CD14-positive monocyte (primary cell): ENCODE measurements around the gene CES3. TPM values are rescaled to one million over a fixed set of nuclear protein-coding genes. Genes with fewer than 3 reads are reported as not detected.

Experiments used
- DNase-seq, 3 donors: peaks; one replicate each; pipeline ENCODE4 v3.0.0-alpha.2; 2011 to 2022
- H2AFZ ChIP-seq: 2 replicates; pipeline ENCODE4 v1.6.0; 2012; ENCODE audit warnings: mild to moderate bottlenecking, low read depth, low read length, inconsistent platforms; ENCODE audit not compliant: insufficient read depth, poor library complexity, severe bottlenecking
- H3K27ac ChIP-seq, 2 donors: 1 replicate in 1 of 2; 2 replicates in 1 of 2; pipeline ENCODE4 v1.5.1; 2012 to 2013; ENCODE audit warnings: low read length in 2 of 2, control low read depth in 1 of 2, inconsistent platforms in 1 of 2, low read depth in 1 of 2, mild to moderate bottlenecking in 1 of 2
- H3K27me3 ChIP-seq, 2 donors: one replicate each; pipeline versions ENCODE4 v1.6.0 to v1.6.1; 2011 to 2013; ENCODE audit warnings: low read length in 2 of 2; ENCODE audit not compliant: control insufficient read depth in 2 of 2, insufficient read depth in 2 of 2
- H3K36me3 ChIP-seq, 2 donors: replicated peaks in 1 of 2; 1 replicate in 1 of 2; 2 replicates in 1 of 2; pipeline versions ENCODE4 v1.5.1 to v1.6.1; 2012 to 2013; ENCODE audit warnings: low read length in 2 of 2, control low read depth in 1 of 2, inconsistent platforms in 1 of 2, mild to moderate bottlenecking in 1 of 2; ENCODE audit not compliant: insufficient read depth in 2 of 2, control insufficient read depth in 1 of 2
- H3K4me1 ChIP-seq, 2 donors: 1 replicate in 1 of 2; 2 replicates in 1 of 2; pipeline versions ENCODE4 v1.5.1 to v1.6.1; 2012 to 2013; ENCODE audit warnings: low read length in 2 of 2, control low read depth in 1 of 2, inconsistent platforms in 1 of 2, mild to moderate bottlenecking in 1 of 2, moderate library complexity in 1 of 2; ENCODE audit not compliant: insufficient read depth in 2 of 2, control insufficient read depth in 1 of 2
- H3K4me2 ChIP-seq: replicated peaks from 2 replicates; pipeline ENCODE3; 2012; ENCODE audit warnings: low read length, moderate library complexity, mild to moderate bottlenecking; ENCODE audit not compliant: poor library complexity, severe bottlenecking; ENCODE audit errors: extremely low read depth
- H3K4me3 ChIP-seq, 3 experiments: fragments of 200-600 bp in 1 of 3; sonication (generic) in 1 of 3; replicated peaks in 1 of 3; 1 replicate in 2 of 3; 2 replicates in 1 of 3; pipeline ENCODE4 v1.5.1; 2011 to 2013; ENCODE audit warnings: low read length in 3 of 3, mild to moderate bottlenecking in 3 of 3, control low read depth in 2 of 3, low read depth in 2 of 3, inconsistent platforms in 1 of 3, moderate library complexity in 1 of 3
- H3K79me2 ChIP-seq: 2 replicates; pipeline ENCODE4 v1.6.0; 2012; ENCODE audit warnings: mild to moderate bottlenecking, control low read depth, inconsistent platforms, low read length, moderate library complexity; ENCODE audit not compliant: insufficient read depth
- H3K9ac ChIP-seq: 2 replicates; pipeline ENCODE4 v1.6.0; 2017; ENCODE audit warnings: low read length, mild to moderate bottlenecking; ENCODE audit not compliant: insufficient read depth, poor library complexity, severe bottlenecking
- H3K9me3 ChIP-seq, 2 donors: replicated peaks in 1 of 2; 1 replicate in 1 of 2; 2 replicates in 1 of 2; pipeline versions ENCODE4 v1.5.1 to v1.6.1; 2012 to 2013; ENCODE audit warnings: low read length in 2 of 2, control low read depth in 1 of 2; ENCODE audit not compliant: control insufficient read depth in 1 of 2, insufficient read depth in 1 of 2
- H4K20me1 ChIP-seq: 2 replicates; pipeline ENCODE4 v1.6.0; 2012; ENCODE audit warnings: mild to moderate bottlenecking, low read length, control low read depth, moderate library complexity; ENCODE audit not compliant: insufficient read depth
- H3K27ac Mint-ChIP-seq, 7 donors: one replicate each; pipeline ENCODE4 v1.8.0; 2020; ENCODE audit warnings: mild to moderate bottlenecking in 7 of 7, mixed read lengths in 7 of 7, moderate library complexity in 6 of 7, inconsistent platforms in 2 of 7
- H3K27me3 Mint-ChIP-seq, 3 donors: one replicate each; pipeline ENCODE4 v1.8.0; 2021 to 2022; ENCODE audit warnings: low read depth in 3 of 3, mild to moderate bottlenecking in 3 of 3, mixed read lengths in 3 of 3, moderate library complexity in 3 of 3, inconsistent platforms in 1 of 3
- H3K36me3 Mint-ChIP-seq, 2 donors: one replicate each; pipeline ENCODE4 v1.8.0; 2020; ENCODE audit warnings: mixed read lengths in 2 of 2, inconsistent platforms in 1 of 2, mild to moderate bottlenecking in 1 of 2
- H3K4me1 Mint-ChIP-seq: one replicate; pipeline ENCODE4 v1.8.0; 2020; ENCODE audit warnings: mild to moderate bottlenecking, mixed read lengths
- H3K4me3 Mint-ChIP-seq, 2 donors: one replicate each; pipeline ENCODE4 v1.8.0; 2020; ENCODE audit warnings: mild to moderate bottlenecking in 2 of 2, mixed read lengths in 2 of 2, moderate library complexity in 1 of 2
- H3K9me3 Mint-ChIP-seq, 7 donors: one replicate each; pipeline ENCODE4 v1.8.0; 2020 to 2022; ENCODE audit warnings: mixed read lengths in 7 of 7, mild to moderate bottlenecking in 6 of 7, moderate library complexity in 6 of 7, inconsistent platforms in 2 of 7
- WGBS: methylation state at CpG from one replicate; pipeline ENCODE4 v1.1.5; 2013; ENCODE audit warnings: missing lambda C conversion rate; ENCODE audit not compliant: insufficient coverage; 5-methylcytosine and 5-hydroxymethylcytosine counted together
- intact Hi-C, 2 donors: fragments of 100-400 bp; cut with micrococcal nuclease; formaldehyde crosslinking; loops; one replicate each; pipeline versions ENCODE4 v1.15.0 to v1.15.1; 2023
- polyA plus RNA-seq, 3 donors: library from polyadenylated mRNA; depleted of rRNA in 1 of 3; unstranded in 2 of 3; stranded (reverse) in 1 of 3; fragments of 300-500 nt in 2 of 3; fragments of >200 nt in 1 of 3; fragmentation: Illumina TruSeq in 2 of 3; gene quantifications; 1 replicate in 2 of 3; 2 replicates in 1 of 3; pipeline ENCODE4 v1.2.3, GENCODE V29; 2012 to 2021
- TF ChIP-seq, protein P1 (sequence below): fragments of 200-600 bp; IDR thresholded peaks from one replicate; pipeline ENCODE4 v1.8.0; 2022; ENCODE audit warnings: antibody characterized with exemption, mild to moderate bottlenecking

CES3 gene
- polyA plus RNA-seq, 3 donors = 0.48 TPM; not detected in 2

DNA sequence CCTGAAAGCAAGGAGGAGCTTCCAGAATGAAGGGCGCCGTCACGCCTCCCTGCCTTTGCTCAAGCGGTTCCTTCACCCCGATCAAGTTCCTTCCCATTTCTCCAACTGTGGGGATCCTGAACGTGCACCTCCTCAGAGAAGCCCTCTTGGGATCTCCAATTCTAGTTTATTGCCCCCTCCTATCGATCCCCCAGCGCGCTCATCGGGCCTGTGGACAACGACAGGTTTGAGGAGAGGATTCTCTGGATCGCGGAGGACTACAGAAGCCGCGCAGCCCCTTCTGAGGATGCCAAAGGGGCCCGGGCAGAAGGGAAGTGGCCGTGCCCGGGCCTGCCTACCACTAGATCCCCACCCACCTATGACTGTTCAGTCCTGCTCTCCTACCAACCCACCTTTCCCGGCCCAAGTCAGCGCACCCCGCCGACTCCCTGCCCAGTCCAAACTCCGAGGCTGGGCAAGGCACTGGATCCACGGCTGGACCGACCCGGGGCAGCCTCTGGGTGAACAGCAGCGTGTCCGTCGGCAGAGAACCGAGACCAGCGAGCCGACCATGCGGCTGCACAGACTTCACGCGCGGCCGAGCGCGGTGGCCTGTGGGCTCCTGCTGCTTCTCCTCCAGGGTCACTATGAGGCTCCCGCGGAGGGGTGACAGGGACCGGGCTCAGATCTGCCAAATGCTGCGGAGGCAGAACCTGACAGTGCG lies 12.8 kb upstream of the CES3 start:
- Histone ChIP-seq H3K79me2 (no peaks in the 10 kb centered on the region), H3K4me2 (peak overlapping the region; percentile 77), H3K36me3 (peaks cover 7 to 9% of the 10 kb centered on the region in 2 donors), H4K20me1 (peaks cover 9% of the 10 kb centered on the region), H3K27ac (no peak overlapping the region), H3K9ac (peak overlapping the region; percentile 46), H2AFZ (peak overlapping the region; percentile 73), H3K4me3 (peak overlapping the region; percentile 38 to 77 (median 38)), H3K4me1 (peaks cover 17 to 18% of the 10 kb centered on the region in 2 donors), H3K9me3 (peaks cover 0 to 10% of the 10 kb centered on the region in 2 donors), H3K27me3 (peaks cover 27 to 50% of the 10 kb centered on the region in 2 donors)
- DNase-seq = peak in 1 of 3 donors; percentile 19
- peaks cover 52 to 56% (median 53%) of the 10 kb centered on the region in 3 donors for H3K27me3 Mint-ChIP-seq
- H3K4me3 Mint-ChIP-seq = peak overlapping the region; percentile 86 to 98
- peaks cover 0 to 16% (median 9%) of the 10 kb centered on the region in 7 donors for H3K9me3 Mint-ChIP-seq
- H3K36me3 Mint-ChIP-seq = peaks cover 11 to 12% of the 10 kb centered on the region in 2 donors
- peaks cover 22% of the 10 kb centered on the region for H3K4me1 Mint-ChIP-seq
- H3K27ac Mint-ChIP-seq = peak overlapping the region in 3 of 7 donors; percentile 37 to 81 (median 66)
- 2% methylated on average over 41 of the region's 44 CpGs for WGBS
- intact Hi-C loops = no loop called here
- TF ChIP-seq, protein P1, sequence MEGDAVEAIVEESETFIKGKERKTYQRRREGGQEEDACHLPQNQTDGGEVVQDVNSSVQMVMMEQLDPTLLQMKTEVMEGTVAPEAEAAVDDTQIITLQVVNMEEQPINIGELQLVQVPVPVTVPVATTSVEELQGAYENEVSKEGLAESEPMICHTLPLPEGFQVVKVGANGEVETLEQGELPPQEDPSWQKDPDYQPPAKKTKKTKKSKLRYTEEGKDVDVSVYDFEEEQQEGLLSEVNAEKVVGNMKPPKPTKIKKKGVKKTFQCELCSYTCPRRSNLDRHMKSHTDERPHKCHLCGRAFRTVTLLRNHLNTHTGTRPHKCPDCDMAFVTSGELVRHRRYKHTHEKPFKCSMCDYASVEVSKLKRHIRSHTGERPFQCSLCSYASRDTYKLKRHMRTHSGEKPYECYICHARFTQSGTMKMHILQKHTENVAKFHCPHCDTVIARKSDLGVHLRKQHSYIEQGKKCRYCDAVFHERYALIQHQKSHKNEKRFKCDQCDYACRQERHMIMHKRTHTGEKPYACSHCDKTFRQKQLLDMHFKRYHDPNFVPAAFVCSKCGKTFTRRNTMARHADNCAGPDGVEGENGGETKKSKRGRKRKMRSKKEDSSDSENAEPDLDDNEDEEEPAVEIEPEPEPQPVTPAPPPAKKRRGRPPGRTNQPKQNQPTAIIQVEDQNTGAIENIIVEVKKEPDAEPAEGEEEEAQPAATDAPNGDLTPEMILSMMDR = no peak

DNA sequence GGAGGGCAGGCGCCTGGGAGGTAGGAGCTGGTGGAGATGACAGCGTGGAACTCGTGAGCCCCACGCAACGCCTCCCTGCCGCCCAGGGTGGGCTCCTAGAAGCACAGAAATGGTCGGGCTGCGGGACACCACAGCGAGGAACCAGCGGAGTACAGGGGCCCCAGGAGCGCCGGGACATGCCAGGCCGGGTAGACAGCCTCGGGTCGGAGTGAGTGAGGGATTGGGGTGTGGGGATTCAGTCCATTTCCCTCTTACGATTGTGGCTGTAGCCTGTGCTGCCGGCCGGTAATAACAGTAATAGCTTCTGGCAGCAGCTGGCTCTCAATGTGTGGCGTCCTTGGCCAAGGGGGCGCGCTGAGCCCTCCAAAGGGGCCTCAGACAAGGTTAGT lies 12.2 kb upstream of the CES3 start:
- TF ChIP-seq, protein P1 = no peak
- 13% methylated on average over 18 of the region's 21 CpGs for WGBS
- Mint-ChIP-seq H3K4me3 (peak overlapping the region; percentile 86 to 98), H3K4me1 (peaks cover 22% of the 10 kb centered on the region), H3K9me3 (peaks cover 0 to 16% (median 9%) of the 10 kb centered on the region in 7 donors), H3K27ac (no peak overlapping the region), H3K27me3 (peaks cover 52 to 58% (median 55%) of the 10 kb centered on the region in 3 donors), H3K36me3 (peaks cover 6 to 7% of the 10 kb centered on the region in 2 donors)
- no peak for DNase-seq
- H2AFZ ChIP-seq = peak overlapping the region; percentile 73
- intact Hi-C loops = no loop called here
- H3K36me3 ChIP-seq = peaks cover 1 to 3% of the 10 kb centered on the region in 2 donors
- peaks cover 27 to 50% of the 10 kb centered on the region in 2 donors for H3K27me3 ChIP-seq
- peak overlapping the region; percentile 77 for H3K4me2 ChIP-seq
- H3K9ac ChIP-seq = no peak overlapping the region
- no peak overlapping the region for H3K27ac ChIP-seq
- peaks cover 17 to 18% of the 10 kb centered on the region in 2 donors for H3K4me1 ChIP-seq
- H3K79me2 ChIP-seq = no peaks in the 10 kb centered on the region
- H4K20me1 ChIP-seq = peaks cover 4% of the 10 kb centered on the region
- H3K9me3 ChIP-seq = peaks cover 0 to 10% of the 10 kb centered on the region in 2 donors
- H3K4me3 ChIP-seq = peak overlapping the region in 1 of 3 experiments; percentile 77
